HCT116 (cell line): ENCODE data around the gene C1orf174. TPM values are rescaled to one million over a fixed set of nuclear protein-coding genes. Genes with fewer than 3 reads are reported as not detected.

Source experiments
- ATAC-seq: fragments of 200-7000 bp; cut with Tn5 transposase; 2 replicates; pipeline ENCODE4 v1.9.1; 2020; ENCODE audit warnings: mild to moderate bottlenecking, moderate library complexity
- BruUV-seq: library from RNA; stranded (reverse); fragments of 400-500 nt; replicated peaks from 2 replicates; lab custom pipeline; 2021; lab: Mats Ljungman, UMichigan
- CTCF ChIA-PET: fragments of 300-600 bp; sonication (Branson Sonifier 250); formaldehyde crosslinking; loops from one replicate; lab custom pipeline; 2021; ENCODE audit warnings: antibody characterized with exemption; lab: Charles Lee
- POLR2A ChIA-PET: fragments of 300-600, 350-600 bp; sonication (Branson Sonifier 250); formaldehyde crosslinking; loops from one replicate; lab custom pipeline; 2021; ENCODE audit warnings: antibody characterized with exemption; lab: Charles Lee
- RAD21 ChIA-PET, 2 experiments: fragments of 300-600 bp; sonication (Branson Sonifier 250); formaldehyde crosslinking; loops; one replicate each; lab custom pipeline; 2023; ENCODE audit warnings: low total read pairs in 2 of 2; ENCODE audit not compliant: uncharacterized antibody in 2 of 2, unreplicated experiment in 2 of 2, low non-redundant PET in 1 of 2; lab: Charles Lee
- DNase-seq: peaks from one replicate; pipeline ENCODE4 v3.0.0-alpha.2; 2010; ENCODE audit warnings: low read depth, low spot score
- H2AFZ ChIP-seq: fragments of 200-600 bp; shearing (Covaris generic), sonication (generic); 2 replicates; pipeline ENCODE4 v1.6.1; 2017; ENCODE audit warnings: low read depth, mixed run types, mixed read lengths, antibody characterized with exemption, low read length; ENCODE audit not compliant: poor library complexity, severe bottlenecking
- H3K27ac ChIP-seq: 2 replicates; pipeline ENCODE4 v1.5.1; 2012; ENCODE audit warnings: low read depth, low read length
- H3K27me3 ChIP-seq: fragments of 200-600 bp; sonication (generic); 2 replicates; pipeline ENCODE4 v1.6.1; 2016; ENCODE audit warnings: mixed run types, low read length, mixed read lengths; ENCODE audit not compliant: insufficient read depth
- H3K36me3 ChIP-seq, 2 experiments: fragments of 200-500 bp in 1 of 2; fragments of 200-600 bp in 1 of 2; sonication (Bioruptor generic) in 1 of 2; sonication (generic) in 1 of 2; 2 replicates each; pipeline versions ENCODE4 v1.5.1 to v1.6.1; 2014 to 2016; ENCODE audit warnings: low read length in 2 of 2, inconsistent platforms in 1 of 2, mixed read lengths in 1 of 2, mixed run types in 1 of 2; ENCODE audit not compliant: insufficient read depth in 2 of 2, control insufficient read depth in 1 of 2
- H3K4me1 ChIP-seq, 2 experiments: fragments of 200-600 bp in 1 of 2; sonication (generic) in 1 of 2; 2 replicates each; pipeline versions ENCODE4 v1.5.1 to v1.6.1; 2012 to 2017; ENCODE audit warnings: low read length in 2 of 2, inconsistent platforms in 1 of 2, mild to moderate bottlenecking in 1 of 2, mixed read lengths in 1 of 2, mixed run types in 1 of 2, moderate library complexity in 1 of 2; ENCODE audit not compliant: insufficient read depth in 2 of 2, control insufficient read depth in 1 of 2
- H3K4me2 ChIP-seq: fragments of 200-600 bp; sonication (generic); 2 replicates; pipeline ENCODE4 v1.6.1; 2017; ENCODE audit warnings: mixed run types, low read length, mixed read lengths
- H3K4me3 ChIP-seq, 2 experiments: fragments of 200-600 bp in 1 of 2; sonication (generic) in 1 of 2; replicated peaks in 1 of 2; 2 replicates each; pipeline ENCODE4 v1.5.1; 2011 to 2016; ENCODE audit warnings: low read length in 2 of 2, control low read depth in 1 of 2, low read depth in 1 of 2, mild to moderate bottlenecking in 1 of 2, mixed read lengths in 1 of 2, mixed run types in 1 of 2
- H3K79me2 ChIP-seq: fragments of 200-600 bp; sonication (generic); 2 replicates; pipeline ENCODE4 v1.6.1; 2017; ENCODE audit warnings: mild to moderate bottlenecking, mixed run types, low read length, moderate library complexity, mixed read lengths; ENCODE audit not compliant: insufficient read depth
- H3K9ac ChIP-seq: fragments of 200-600 bp; sonication (generic); 2 replicates; pipeline ENCODE4 v1.6.1; 2016; ENCODE audit warnings: low read length, mixed read lengths
- H3K9me2 ChIP-seq: fragments of 200-600 bp; sonication (generic), shearing (Covaris generic); 2 replicates; pipeline ENCODE4 v1.6.1; 2017; ENCODE audit warnings: mixed run types, mild to moderate bottlenecking, moderate library complexity; ENCODE audit not compliant: insufficient read depth
- H3K9me3 ChIP-seq, 2 experiments: fragments of 200-500 bp in 1 of 2; fragments of 200-600 bp in 1 of 2; sonication (Bioruptor generic) in 1 of 2; sonication (generic) in 1 of 2; 2 replicates each; pipeline ENCODE4 v1.6.1; 2014 to 2017; ENCODE audit warnings: low read length in 2 of 2, mixed read lengths in 2 of 2, inconsistent platforms in 1 of 2, low read depth in 1 of 2, mild to moderate bottlenecking in 1 of 2, mixed run types in 1 of 2, moderate library complexity in 1 of 2; ENCODE audit not compliant: control insufficient read depth in 1 of 2, insufficient read depth in 1 of 2
- H4K20me1 ChIP-seq: fragments of 200-600 bp; sonication (generic), shearing (Covaris generic); 2 replicates; pipeline ENCODE4 v1.6.1; 2017; ENCODE audit warnings: mixed run types, mild to moderate bottlenecking, moderate library complexity; ENCODE audit not compliant: insufficient read depth
- EGR1 ChIP-seq: IDR thresholded peaks from 2 replicates; pipeline ENCODE4 v1.6.1; 2012; ENCODE audit warnings: low read depth
- ELF1 ChIP-seq: IDR thresholded peaks from 2 replicates; pipeline ENCODE4 v1.6.1; 2012; ENCODE audit warnings: low read depth, borderline replicate concordance
- EZH2 ChIP-seq: fragments of 200-600 bp; sonication (generic); IDR thresholded peaks from 2 replicates; pipeline ENCODE4 v1.6.1; 2017; ENCODE audit warnings: antibody characterized with exemption, mixed run types
- REST ChIP-seq: IDR thresholded peaks from 2 replicates; pipeline ENCODE4 v1.6.1; 2012; ENCODE audit warnings: low read depth
- SP1 ChIP-seq: IDR thresholded peaks from 2 replicates; pipeline ENCODE4 v1.6.1; 2012; ENCODE audit warnings: low read depth
- ZNF274 ChIP-seq: fragments of 200-500 bp; sonication (Bioruptor generic); IDR thresholded peaks from 2 replicates; pipeline ENCODE4 v1.6.1; 2014; ENCODE audit warnings: mild to moderate bottlenecking, low read depth, low read length, inconsistent platforms
- intact Hi-C: fragments of 100-400 bp; cut with micrococcal nuclease; formaldehyde crosslinking; loops from 2 replicates; pipeline ENCODE4 v1.10.0; 2022
- total RNA-seq: library from RNA; stranded (reverse); gene quantifications from one replicate; pipeline ENCODE4 v1.2.1, GENCODE V29; 2021; ENCODE audit not compliant: unreplicated experiment
- TF ChIP-seq, protein P1 (sequence below), 3 experiments: fragments of 200-600 bp in 1 of 3; sonication (generic) in 1 of 3; IDR thresholded peaks in 2 of 3; conservative IDR thresholded peaks in 1 of 3; 2 replicates each; pipeline ENCODE4 v1.5.1; 2012 to 2017; ENCODE audit warnings: low read depth in 2 of 3, low read length in 2 of 3, antibody characterized with exemption in 1 of 3, borderline replicate concordance in 1 of 3, control low read depth in 1 of 3, mild to moderate bottlenecking in 1 of 3, mixed read lengths in 1 of 3, mixed run types in 1 of 3, moderate library complexity in 1 of 3; ENCODE audit not compliant: insufficient read depth in 1 of 3

The C1orf174 gene
- total RNA-seq, 1 experiment from 2014 or later, result 33.7 TPM

- H3K9me2 ChIP-seq, result no peaks in the 10 kb centered on the region
- H3K4me1 ChIP-seq, result peaks cover 0 to 4% of the 10 kb centered on the region in 2 experiments; a peak in 2 of 4 replicates
- ChIA-PET POLR2A (no interaction called here), RAD21 (no interaction called here), CTCF (no interaction called here)
- H4K20me1 ChIP-seq, result no peaks in the 10 kb centered on the region
- no TSS peak for BruUV-seq
- H2AFZ ChIP-seq, result no peak overlapping the region
- H3K27me3 ChIP-seq, result no peaks in the 10 kb centered on the region; the same call in 1 of the 2 replicates
- no peaks in the 10 kb centered on the region for H3K79me2 ChIP-seq
- no peak for DNase-seq
- no peak overlapping the region for H3K27ac ChIP-seq
- H3K4me2 ChIP-seq, result no peak overlapping the region
- no peaks in the 10 kb centered on the region for H3K36me3 ChIP-seq
- ATAC-seq, result no peak
- no peak overlapping the region for H3K9ac ChIP-seq
- H3K4me3 ChIP-seq, result no peak overlapping the region
- TF ChIP-seq ELF1 (no peak), SP1 (no peak), EGR1 (no peak), EZH2 (no peak), ZNF274 (no peak), REST (no peak)
- TF ChIP-seq, protein P1, sequence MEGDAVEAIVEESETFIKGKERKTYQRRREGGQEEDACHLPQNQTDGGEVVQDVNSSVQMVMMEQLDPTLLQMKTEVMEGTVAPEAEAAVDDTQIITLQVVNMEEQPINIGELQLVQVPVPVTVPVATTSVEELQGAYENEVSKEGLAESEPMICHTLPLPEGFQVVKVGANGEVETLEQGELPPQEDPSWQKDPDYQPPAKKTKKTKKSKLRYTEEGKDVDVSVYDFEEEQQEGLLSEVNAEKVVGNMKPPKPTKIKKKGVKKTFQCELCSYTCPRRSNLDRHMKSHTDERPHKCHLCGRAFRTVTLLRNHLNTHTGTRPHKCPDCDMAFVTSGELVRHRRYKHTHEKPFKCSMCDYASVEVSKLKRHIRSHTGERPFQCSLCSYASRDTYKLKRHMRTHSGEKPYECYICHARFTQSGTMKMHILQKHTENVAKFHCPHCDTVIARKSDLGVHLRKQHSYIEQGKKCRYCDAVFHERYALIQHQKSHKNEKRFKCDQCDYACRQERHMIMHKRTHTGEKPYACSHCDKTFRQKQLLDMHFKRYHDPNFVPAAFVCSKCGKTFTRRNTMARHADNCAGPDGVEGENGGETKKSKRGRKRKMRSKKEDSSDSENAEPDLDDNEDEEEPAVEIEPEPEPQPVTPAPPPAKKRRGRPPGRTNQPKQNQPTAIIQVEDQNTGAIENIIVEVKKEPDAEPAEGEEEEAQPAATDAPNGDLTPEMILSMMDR (IDR thresholded peaks at IDR 0.05 in 2 of 3, conservative IDR thresholded peaks at IDR 0.05 in 1 of 3; ENCODE audit: borderline replicate concordance in 1 of 3, insufficient read depth in 1 of 3, low read depth in 2 of 3, low read length in 2 of 3), result no peak
- TF ChIP-seq, all 23 proteins: peak for 0
- intact Hi-C loops, result no loop called here
- H3K9me3 ChIP-seq, result no peaks in the 10 kb centered on the region
Measured at GRCh38 chr1:3915551-3916121, 15.6 kb upstream of the C1orf174 start.
